Mucosa of descending colon (tissue), 3 donors: ENCODE data around the gene PLD1. TPM values are rescaled to one million over a fixed set of nuclear protein-coding genes. Genes with fewer than 3 reads are reported as not detected.

ENCODE experiments used
- ATAC-seq: fragments of 200-7000 bp; cut with Tn5 transposase; one replicate; pipeline ENCODE4 v1.9.1; 2020; ENCODE audit warnings: mild to moderate bottlenecking, moderate library complexity
- DNase-seq, 3 donors: peaks; one replicate each; pipeline ENCODE4 v3.0.0-alpha.2; 2020
- H3K36me3 ChIP-seq: fragments of 200-600 bp; one replicate; pipeline ENCODE4 v1.8.0; 2021; ENCODE audit warnings: low read depth, mild to moderate bottlenecking
- H3K4me1 ChIP-seq: fragments of 200-600 bp; one replicate; pipeline ENCODE4 v1.8.0; 2021; ENCODE audit warnings: low read depth, mild to moderate bottlenecking
- H3K4me3 ChIP-seq: fragments of 200-600 bp; one replicate; pipeline ENCODE4 v1.8.0; 2021; ENCODE audit warnings: mild to moderate bottlenecking
- H3K9me3 ChIP-seq: fragments of 200-600 bp; one replicate; pipeline ENCODE4 v1.8.0; 2021; ENCODE audit warnings: mild to moderate bottlenecking
- intact Hi-C, 2 donors: fragments of 100-400 bp; cut with DNase I in 1 of 2; cut with micrococcal nuclease in 1 of 2; formaldehyde crosslinking; loops; one replicate each; pipeline versions ENCODE4 v1.11.0 to v1.11.1; 2022; cut with DNase I, micrococcal nuclease
- total RNA-seq, 3 donors: library from RNA; stranded (reverse); fragmentation: NEBNext Ultra II Directional in 2 of 3; extraction: Animal tissue kit (Norgen Biotek cat#: 25700) in 2 of 3; gene quantifications; one replicate each; pipeline versions ENCODE4 v1.2.1 to v1.2.4, GENCODE V29; 2021 to 2023
- TF ChIP-seq, protein P1 (sequence below): fragments of 200-600 bp; IDR thresholded peaks from one replicate; pipeline ENCODE4 v1.8.0; 2022; ENCODE audit warnings: antibody characterized with exemption, mild to moderate bottlenecking
- donor health status: DM: no; HTN: no; CAD: no; lungs with moderate emphysema.
- donor health status: DM: no; HTN: no; CAD: no.
- donor health status: DM: no; HTN: yes; CAD: no.

The PLD1 gene
- total RNA-seq, 3 donors from 2014 or later: 46.6 to 105 (median 65.1) TPM

DNA sequence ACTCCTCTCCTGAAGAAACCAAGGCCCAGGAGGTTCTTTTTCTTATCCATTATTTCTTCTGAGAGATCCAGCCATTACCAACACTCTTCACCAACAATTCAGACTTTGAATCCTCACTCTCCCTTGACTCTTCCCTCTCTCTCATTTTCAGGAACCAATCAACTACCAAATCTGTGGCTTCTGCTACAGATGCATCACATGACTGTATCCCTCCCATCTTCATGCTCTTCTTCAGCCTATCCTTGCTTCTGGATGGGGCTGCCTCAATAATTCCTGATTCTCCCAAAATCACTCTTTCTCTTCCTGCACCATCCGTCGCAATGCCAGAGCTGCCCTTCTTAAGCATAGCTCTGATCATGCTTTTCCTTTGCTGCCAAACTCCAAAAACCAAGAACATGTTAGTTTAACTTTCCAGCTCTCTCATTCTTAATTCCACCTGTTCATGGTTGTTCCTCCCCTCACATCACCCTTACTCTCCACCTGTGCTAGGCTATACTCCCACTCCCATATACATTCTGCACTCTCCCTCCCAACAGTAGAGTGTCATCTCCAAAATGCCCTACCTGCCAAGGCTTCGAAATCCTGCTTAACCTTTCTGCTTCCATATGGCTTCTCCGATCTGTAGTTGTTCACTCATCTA, 13.5 kb downstream of the PLD1 start:
- Histone ChIP-seq H3K4me3 (no peak overlapping the region), H3K36me3 (no peaks in the 10 kb centered on the region), H3K9me3 (no peaks in the 10 kb centered on the region), H3K4me1 (no peaks in the 10 kb centered on the region)
- DNase-seq: no peak
- ATAC-seq: no peak
- TF ChIP-seq, protein P1, sequence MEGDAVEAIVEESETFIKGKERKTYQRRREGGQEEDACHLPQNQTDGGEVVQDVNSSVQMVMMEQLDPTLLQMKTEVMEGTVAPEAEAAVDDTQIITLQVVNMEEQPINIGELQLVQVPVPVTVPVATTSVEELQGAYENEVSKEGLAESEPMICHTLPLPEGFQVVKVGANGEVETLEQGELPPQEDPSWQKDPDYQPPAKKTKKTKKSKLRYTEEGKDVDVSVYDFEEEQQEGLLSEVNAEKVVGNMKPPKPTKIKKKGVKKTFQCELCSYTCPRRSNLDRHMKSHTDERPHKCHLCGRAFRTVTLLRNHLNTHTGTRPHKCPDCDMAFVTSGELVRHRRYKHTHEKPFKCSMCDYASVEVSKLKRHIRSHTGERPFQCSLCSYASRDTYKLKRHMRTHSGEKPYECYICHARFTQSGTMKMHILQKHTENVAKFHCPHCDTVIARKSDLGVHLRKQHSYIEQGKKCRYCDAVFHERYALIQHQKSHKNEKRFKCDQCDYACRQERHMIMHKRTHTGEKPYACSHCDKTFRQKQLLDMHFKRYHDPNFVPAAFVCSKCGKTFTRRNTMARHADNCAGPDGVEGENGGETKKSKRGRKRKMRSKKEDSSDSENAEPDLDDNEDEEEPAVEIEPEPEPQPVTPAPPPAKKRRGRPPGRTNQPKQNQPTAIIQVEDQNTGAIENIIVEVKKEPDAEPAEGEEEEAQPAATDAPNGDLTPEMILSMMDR: no peak
- intact Hi-C loops: no loop called here

DNA sequence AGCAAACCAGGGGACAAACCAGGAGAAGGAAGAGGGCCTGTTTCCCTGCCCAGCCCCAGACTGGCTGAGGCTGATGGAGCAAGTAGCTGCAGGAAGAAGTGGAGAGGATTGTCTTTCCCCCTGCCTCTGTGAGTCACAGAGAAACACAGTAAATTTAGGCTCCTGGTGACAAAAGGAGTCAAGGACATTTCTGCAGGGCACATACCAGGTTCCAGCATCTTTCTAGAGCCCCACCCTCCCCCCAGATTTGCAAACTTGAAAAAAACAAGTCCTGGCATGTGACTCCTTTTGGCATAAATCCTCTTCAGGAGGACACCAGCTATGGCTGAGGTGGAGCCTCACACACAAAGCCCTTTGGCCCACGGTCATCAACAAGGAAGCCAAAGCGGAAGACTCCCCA, 17.8 kb downstream of the PLD1 start:
- Histone ChIP-seq H3K4me1 (peaks cover 12% of the 10 kb centered on the region), H3K4me3 (no peak overlapping the region), H3K36me3 (no peaks in the 10 kb centered on the region), H3K9me3 (no peaks in the 10 kb centered on the region)
- no peak for DNase-seq
- TF ChIP-seq, protein P1: no peak
- peak; percentile 3 for ATAC-seq
- intact Hi-C loops: no loop called here

DNA sequence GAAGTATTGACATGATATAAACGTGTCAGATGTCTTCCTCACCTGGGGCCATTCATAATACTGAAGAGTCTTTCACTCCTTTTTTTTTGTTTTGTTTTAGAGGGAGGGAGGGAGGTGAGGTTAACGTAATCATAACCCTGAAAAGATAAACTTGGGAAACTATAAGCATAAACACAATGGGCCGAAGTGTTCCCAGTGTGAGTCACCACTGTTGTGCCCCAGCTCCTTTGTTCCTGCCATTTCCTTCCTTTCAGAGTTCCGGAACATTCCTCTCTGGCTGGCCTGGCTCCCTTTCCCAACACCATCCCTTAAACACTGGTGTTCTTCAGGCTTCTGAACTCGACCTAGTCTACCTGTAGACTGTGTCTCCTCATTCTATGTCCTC, 18.6 kb downstream of the PLD1 start:
- Histone ChIP-seq H3K4me1 (peaks cover 12% of the 10 kb centered on the region), H3K36me3 (no peaks in the 10 kb centered on the region), H3K4me3 (peak overlapping the region; percentile 4), H3K9me3 (no peaks in the 10 kb centered on the region)
- ATAC-seq (peak; percentile 80), DNase-seq (no peak)
- intact Hi-C loops: no loop called here
- TF ChIP-seq, protein P1: no peak

DNA sequence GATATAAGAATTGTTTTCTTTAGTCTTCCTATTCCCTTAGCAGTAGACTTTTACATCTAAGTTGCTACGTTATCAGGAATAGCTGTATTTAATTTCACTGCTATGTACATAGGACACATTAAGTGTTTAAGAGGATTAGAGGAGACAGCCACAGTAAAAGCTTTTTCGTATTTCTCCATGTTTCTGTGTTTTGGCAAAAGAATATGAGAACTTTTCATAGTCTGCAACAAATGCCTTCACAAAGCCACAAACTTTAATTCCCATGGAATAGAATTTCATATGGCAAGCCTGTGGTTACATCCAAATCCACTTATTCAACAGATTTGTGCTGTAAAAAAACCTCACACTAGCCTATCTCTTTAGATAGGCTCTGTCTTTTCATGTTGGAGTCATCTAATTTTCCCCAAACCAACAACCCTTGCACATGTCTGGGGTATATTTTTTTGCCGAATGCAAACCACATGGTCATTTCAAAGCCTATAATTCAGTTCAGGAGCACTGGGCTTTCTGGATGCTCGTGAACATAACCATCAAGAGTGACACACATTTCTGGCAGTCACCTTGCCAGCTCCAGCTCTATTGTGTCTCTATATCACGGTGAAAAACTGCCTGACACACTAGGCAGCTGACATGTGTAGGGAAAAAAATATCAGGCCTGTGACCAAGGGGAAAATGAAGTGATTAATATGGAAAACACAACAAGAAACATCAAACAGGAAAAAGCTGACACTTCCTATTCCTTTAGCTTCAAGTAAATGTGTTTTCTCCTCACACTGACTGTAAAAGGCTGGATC, 19.2 kb downstream of the PLD1 start:
- peak overlapping the region; percentile 4 for H3K4me3 ChIP-seq
- TF ChIP-seq, protein P1: no peak
- intact Hi-C loops: no loop called here
- DNase-seq: no peak
- H3K4me1 ChIP-seq: peaks cover 12% of the 10 kb centered on the region
- no peaks in the 10 kb centered on the region for H3K9me3 ChIP-seq
- no peak for ATAC-seq
- H3K36me3 ChIP-seq: no peaks in the 10 kb centered on the region

DNA sequence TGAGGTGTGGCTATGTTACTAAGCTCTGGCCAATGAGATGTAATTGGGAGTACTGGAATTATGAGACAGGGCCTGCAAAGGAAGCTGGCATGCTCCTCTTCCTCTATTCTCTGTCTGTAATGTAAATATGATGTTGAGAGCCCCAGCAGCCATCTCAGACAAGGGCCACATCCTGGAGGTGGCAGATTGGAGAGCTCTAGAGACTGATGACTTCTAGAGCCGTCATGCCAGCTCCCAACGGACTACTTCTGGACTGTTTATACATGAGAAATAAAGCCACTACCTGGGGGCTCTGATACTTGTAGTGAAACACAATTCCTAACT, 19.7 kb downstream of the PLD1 start:
- TF ChIP-seq, protein P1: no peak
- Histone ChIP-seq H3K36me3 (no peaks in the 10 kb centered on the region), H3K9me3 (no peaks in the 10 kb centered on the region), H3K4me3 (no peak overlapping the region), H3K4me1 (peaks cover 16% of the 10 kb centered on the region)
- intact Hi-C loops: no loop called here
- ATAC-seq (no peak), DNase-seq (no peak)
